PC-3 (cell line): ENCODE results near the gene ABL1. TPM values are rescaled to one million over a fixed set of nuclear protein-coding genes. Genes with fewer than 3 reads are reported as not detected.

Experiments
- ATAC-seq: fragments of 200-7000 bp; cut with Tn5 transposase; 2 replicates; pipeline ENCODE4 v1.9.1; 2020; ENCODE audit warnings: mild to moderate bottlenecking, moderate library complexity
- BruUV-seq: library from RNA; stranded (reverse); fragments of 400-500 nt; replicated peaks from 2 replicates; lab custom pipeline; 2021; lab: Mats Ljungman, UMichigan
- CTCF ChIA-PET: fragments of 300-600 bp; sonication (Branson Sonifier 250); formaldehyde crosslinking; loops from one replicate; lab custom pipeline; 2022; ENCODE audit warnings: antibody characterized with exemption; lab: Charles Lee
- POLR2A ChIA-PET: fragments of 300-600 bp; sonication (Branson Sonifier 250); formaldehyde crosslinking; loops from one replicate; lab custom pipeline; 2022; ENCODE audit warnings: antibody characterized with exemption; ENCODE audit not compliant: unreplicated experiment; lab: Charles Lee
- DNase-seq: peaks from one replicate; pipeline ENCODE4 v3.0.0-alpha.2; 2015
- H2AFZ ChIP-seq: fragments of 300-600 bp; sonication (generic); 2 replicates; pipeline ENCODE4 v1.6.0; 2016; ENCODE audit warnings: antibody characterized with exemption, low read length
- H3F3A ChIP-seq: fragments of 300-600 bp; sonication (generic); one replicate; pipeline ENCODE4 v1.6.0; 2017; ENCODE audit warnings: antibody characterized with exemption, low read length, control low read depth, mild to moderate bottlenecking; ENCODE audit not compliant: unreplicated experiment
- H3K27ac ChIP-seq: fragments of 300-600 bp; sonication (generic); 2 replicates; pipeline ENCODE4 v1.5.1; 2016; ENCODE audit warnings: mild to moderate bottlenecking, low read length
- H3K27me3 ChIP-seq: fragments of 300-600 bp; sonication (generic); 2 replicates; pipeline ENCODE4 v1.6.1; 2016; ENCODE audit warnings: low read length, mixed read lengths
- H3K36me3 ChIP-seq: fragments of 300-600 bp; sonication (generic); 2 replicates; pipeline ENCODE4 v1.6.1; 2016; ENCODE audit warnings: low read depth, mixed run types, low read length, mixed read lengths
- H3K4me1 ChIP-seq: fragments of 300-600 bp; sonication (generic); 2 replicates; pipeline ENCODE4 v1.5.1; 2016; ENCODE audit warnings: low read length; ENCODE audit not compliant: insufficient read depth
- H3K4me2 ChIP-seq: fragments of 300-600 bp; sonication (generic); 2 replicates; pipeline ENCODE4 v1.6.0; 2016; ENCODE audit warnings: low read length
- H3K4me3 ChIP-seq: fragments of 300-600 bp; sonication (generic); 2 replicates; pipeline ENCODE4 v1.5.1; 2016; ENCODE audit warnings: mild to moderate bottlenecking, low read length, mixed read lengths
- H3K79me2 ChIP-seq: fragments of 300-600 bp; sonication (generic); 2 replicates; pipeline ENCODE4 v1.6.1; 2017; ENCODE audit warnings: low read length, mixed read lengths
- H3K9ac ChIP-seq: fragments of 300-600 bp; sonication (generic); 2 replicates; pipeline ENCODE4 v1.6.0; 2016; ENCODE audit warnings: mild to moderate bottlenecking, low read length
- H3K9me2 ChIP-seq: fragments of 300-600 bp; sonication (generic); replicated peaks from 2 replicates; pipeline ENCODE4 v1.6.1; 2016; ENCODE audit warnings: mixed run types, low read length, mixed read lengths
- H3K9me3 ChIP-seq: fragments of 300-600 bp; sonication (generic); 2 replicates; pipeline ENCODE4 v1.6.1; 2016; ENCODE audit warnings: low read length, mixed read lengths
- H4K20me1 ChIP-seq: fragments of 300-600 bp; sonication (generic); 2 replicates; pipeline ENCODE4 v1.6.1; 2016; ENCODE audit warnings: low read length, mixed read lengths
- CTCF ChIP-seq: fragments of 300-600 bp; sonication (generic); conservative IDR thresholded peaks from 2 replicates; pipeline ENCODE4 v1.5.1; 2017; ENCODE audit warnings: antibody characterized with exemption, low read depth, mild to moderate bottlenecking, low read length
- EZH2 ChIP-seq: fragments of 300-600 bp; sonication (generic); IDR thresholded peaks from one replicate; pipeline ENCODE4 v1.6.1; 2017; ENCODE audit warnings: antibody characterized with exemption, mild to moderate bottlenecking, low read length; ENCODE audit not compliant: unreplicated experiment
- EZH2phosphoT487 ChIP-seq: fragments of 300-600 bp; sonication (generic); IDR thresholded peaks from 2 replicates; pipeline ENCODE4 v1.6.1; 2018; ENCODE audit warnings: mild to moderate bottlenecking, antibody characterized with exemption, low read length, borderline replicate concordance
- intact Hi-C: fragments of 100-400 bp; cut with micrococcal nuclease; formaldehyde crosslinking; loops from 2 replicates; pipeline ENCODE4 v1.9.0; 2023
- total RNA-seq: library from RNA; depleted of rRNA; stranded (reverse); fragments of >200 nt; gene quantifications from 2 replicates; pipeline ENCODE4 v1.2.3, GENCODE V29; 2014

ABL1 gene
- total RNA-seq, 1 experiment from 2014 or later = 22.8 TPM

GRCh38 chr9:130934702-130935647, 99.9 kb downstream of the ABL1 start:
- Histone ChIP-seq H3K79me2 (no peaks in the 10 kb centered on the region), H3K4me1 (peaks cover 24% of the 10 kb centered on the region), H3K36me3 (no peaks in the 10 kb centered on the region), H3K27me3 (peaks cover 1% of the 10 kb centered on the region; the same call in 1 of the 2 replicates), H3K27ac (no peak overlapping the region), H2AFZ (no peak overlapping the region), H3F3A (no peaks in the 10 kb centered on the region), H3K9ac (no peak overlapping the region), H3K4me3 (no peak overlapping the region), H3K9me2 (no peaks in the 10 kb centered on the region), H3K4me2 (no peak overlapping the region), H4K20me1 (no peaks in the 10 kb centered on the region), H3K9me3 (no peaks in the 10 kb centered on the region)
- ChIA-PET CTCF (interaction anchor here (0.9 kb wide), 1 partner anchor 65 kb away, joined by 4 read pairs; no protein-coding TSS in a partner anchor), POLR2A (no interaction called here)
- no peak for DNase-seq
- no TSS peak for BruUV-seq
- ATAC-seq = no peak
- intact Hi-C loops = loop anchor here (5.0 kb wide), 1 partner anchor 38 kb away; the partner anchor contains the start of gene QRFP
- TF ChIP-seq EZH2phosphoT487 (no peak), CTCF (no peak), EZH2 (no peak)

- Histone ChIP-seq H3K79me2 (no peaks in the 10 kb centered on the region), H2AFZ (peak overlapping the region; percentile 53), H3K9me3 (no peaks in the 10 kb centered on the region), H3K36me3 (no peaks in the 10 kb centered on the region), H3F3A (no peaks in the 10 kb centered on the region), H3K27me3 (peaks cover 8% of the 10 kb centered on the region; the same call in 1 of the 2 replicates), H3K4me1 (peaks cover 24% of the 10 kb centered on the region), H3K9me2 (no peaks in the 10 kb centered on the region), H3K9ac (no peak overlapping the region), H3K4me2 (no peak overlapping the region), H3K4me3 (no peak overlapping the region), H3K27ac (peak overlapping the region; percentile 13; the same call in 1 of the 2 replicates), H4K20me1 (no peaks in the 10 kb centered on the region)
- ChIA-PET CTCF (interaction anchor here (0.9 kb wide), 1 partner anchor 66 kb away, joined by 4 read pairs; no protein-coding TSS in a partner anchor), POLR2A (no interaction called here)
- intact Hi-C loops = no loop called here
- ATAC-seq (no peak), DNase-seq (no peak)
- BruUV-seq = no TSS peak
- TF ChIP-seq EZH2 = no peak
- no peak for TF ChIP-seq EZH2phosphoT487
- TF ChIP-seq CTCF = no peak
Measured at GRCh38 chr9:130935648-130936271, 100.7 kb downstream of the ABL1 start.
